ENCODE measurements around the gene SLC25A40. TPM values are rescaled to one million over a fixed set of nuclear protein-coding genes. Genes with fewer than 3 reads are reported as not detected.

The SLC25A40 gene
- total and polyA plus RNA-seq, 2 of the 13 experiments (the other 11 are each of a cell fraction or from before 2014, with no cell fraction given), result 12.9 to 13.6 TPM

GRCh38 chr7:87876040-87876868 lies at the start of gene SLC25A40, which contains the start of gene DBF4 (continued):
- TF ChIP-seq RNF219 (CRISPR knock-in tag; IDR thresholded peaks at IDR 0.05) (no peak), HOXA7 (CRISPR knock-in tag; IDR thresholded peaks at IDR 0.05) (no peak), MZF1 (CRISPR knock-in tag; IDR thresholded peaks at IDR 0.05; ENCODE audit: borderline replicate concordance) (no peak), ZBTB33 (CRISPR knock-in tag; IDR thresholded peaks at IDR 0.05) (no peak), ZSCAN5A (CRISPR knock-in tag; IDR thresholded peaks at IDR 0.05; ENCODE audit: borderline replicate concordance) (0 out of 2 replicates have a peak, but pooled peaks have one; percentile 24), ZBTB10 (CRISPR knock-in tag; IDR thresholded peaks at IDR 0.05; ENCODE audit: borderline replicate concordance) (0 out of 2 replicates have a peak, but pooled peaks have one; percentile 21), KIAA2018 (CRISPR knock-in tag; IDR thresholded peaks at IDR 0.05; ENCODE audit: borderline replicate concordance) (no peak), HMG20A (CRISPR knock-in tag; IDR thresholded peaks at IDR 0.05; ENCODE audit: borderline replicate concordance) (no peak), XBP1 (CRISPR knock-in tag; IDR thresholded peaks at IDR 0.05) (no peak), ZNF605 (CRISPR knock-in tag; IDR thresholded peaks at IDR 0.05) (peak; percentile 84)

All from HepG2 (cell line).